Activated gamma-delta T cell (primary cell): ENCODE measurements around the gene PADI2.

Experiments used
- DNase-seq: peaks from one replicate; lab custom pipeline; 2025; lab: John Stamatoyannopoulos, UW

PADI2 gene

DNA sequence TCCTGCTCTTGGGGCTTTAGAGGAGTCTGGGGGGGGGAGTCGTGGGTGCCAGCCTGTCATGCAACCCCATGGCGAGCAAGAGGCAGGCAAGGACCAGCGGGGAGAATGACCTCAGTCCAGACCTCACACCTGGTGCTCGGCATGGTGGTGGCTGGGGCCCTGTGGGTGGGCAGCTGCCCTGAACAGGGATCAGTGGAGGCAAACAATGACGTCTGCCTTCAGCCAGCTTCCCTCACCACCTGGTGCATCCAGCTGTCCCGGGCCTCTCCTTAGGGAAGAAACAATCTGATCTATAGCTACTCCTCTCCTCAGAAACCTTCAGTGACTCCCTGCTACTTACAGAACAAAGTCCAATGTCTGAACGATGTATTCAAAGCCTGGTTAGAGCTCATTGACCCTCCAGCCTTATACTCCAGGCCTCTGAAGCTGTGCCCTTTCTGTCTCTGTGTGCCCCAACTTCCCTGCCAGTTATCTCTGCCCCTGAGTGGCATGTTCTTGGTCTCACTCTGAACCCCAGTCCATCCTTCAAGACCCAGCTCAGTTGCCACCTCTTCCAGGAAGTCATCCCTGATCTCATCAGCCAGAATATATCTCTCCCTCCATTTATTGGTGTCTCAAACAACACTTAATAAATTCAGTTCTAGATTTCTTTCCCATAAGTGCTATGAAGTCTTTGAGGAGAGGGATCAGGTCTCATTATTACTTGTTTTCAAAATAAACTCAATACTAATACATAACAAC lies 6.6 kb downstream of the PADI2 start:
- no peak for DNase-seq

DNA sequence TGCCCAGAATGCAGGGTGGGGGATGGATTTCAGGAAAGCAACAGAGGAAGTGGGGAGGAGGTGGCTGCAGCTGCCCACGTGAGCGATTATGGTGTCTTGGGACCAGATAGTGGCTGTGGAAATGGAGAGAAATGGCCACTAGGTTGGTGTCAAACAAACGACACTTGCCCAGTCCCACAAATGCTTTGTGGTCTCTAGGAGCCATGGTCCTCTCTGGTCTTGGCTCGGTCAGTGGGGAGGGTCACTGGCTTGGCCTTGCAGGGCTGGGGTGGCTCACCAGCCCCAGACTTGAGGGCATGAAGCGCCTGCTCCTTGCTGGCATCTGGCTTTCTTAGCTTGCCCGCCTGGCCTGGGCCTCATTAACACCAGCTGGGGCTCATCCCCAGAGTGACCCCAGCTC lies 7.2 kb downstream of the PADI2 start:
- no peak for DNase-seq

DNA sequence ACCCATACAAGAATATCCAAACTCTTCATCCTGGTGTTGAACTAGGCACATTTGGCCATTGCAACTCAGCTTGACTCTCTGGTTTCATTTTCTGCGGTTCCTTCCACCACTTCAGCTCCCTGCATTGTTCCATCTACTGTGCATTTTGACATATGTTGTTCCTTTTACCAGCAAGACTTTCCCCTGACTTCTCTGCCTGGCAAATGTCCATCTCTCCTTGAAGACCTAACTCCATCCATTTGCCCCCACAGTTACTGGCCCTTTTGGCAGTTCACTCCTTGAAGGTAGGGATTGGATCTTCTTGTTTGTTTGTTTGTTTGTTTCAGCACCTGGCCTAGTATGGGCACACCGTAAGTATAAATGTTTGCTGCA lies 8.7 kb downstream of the PADI2 start:
- DNase-seq, result no peak

DNA sequence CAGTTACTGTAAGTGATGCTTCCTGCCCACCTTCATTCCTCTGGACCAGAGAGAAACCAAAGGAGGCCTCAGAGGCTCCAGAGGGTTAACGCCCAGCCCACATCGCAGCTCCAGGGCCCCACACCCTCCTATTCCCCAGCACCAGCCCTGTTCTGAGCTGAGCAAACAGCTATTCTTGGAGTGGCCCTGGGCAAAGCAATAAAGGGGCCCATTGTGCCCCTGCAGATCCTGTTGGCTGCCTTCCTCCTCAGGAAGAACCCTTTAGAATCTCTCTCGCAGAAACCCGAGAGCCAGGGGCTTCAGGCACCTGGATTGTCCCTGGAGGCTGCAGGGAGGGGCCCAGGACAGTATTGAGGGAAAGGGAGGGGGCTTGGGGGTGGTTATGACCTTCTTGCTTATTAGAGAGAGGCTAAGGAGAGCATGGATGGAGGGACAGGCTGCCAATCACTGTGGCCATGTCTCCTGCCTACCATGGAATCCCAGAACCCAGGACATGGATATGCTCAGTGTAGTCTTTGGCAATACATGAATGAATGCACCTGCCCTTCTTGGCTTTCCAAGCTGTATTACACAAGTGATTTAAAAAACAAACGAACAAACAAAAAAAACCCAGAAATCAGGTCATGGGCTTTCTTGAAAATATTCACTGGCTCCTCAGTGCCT lies 9.2 kb downstream of the PADI2 start:
- DNase-seq, result no peak

DNA sequence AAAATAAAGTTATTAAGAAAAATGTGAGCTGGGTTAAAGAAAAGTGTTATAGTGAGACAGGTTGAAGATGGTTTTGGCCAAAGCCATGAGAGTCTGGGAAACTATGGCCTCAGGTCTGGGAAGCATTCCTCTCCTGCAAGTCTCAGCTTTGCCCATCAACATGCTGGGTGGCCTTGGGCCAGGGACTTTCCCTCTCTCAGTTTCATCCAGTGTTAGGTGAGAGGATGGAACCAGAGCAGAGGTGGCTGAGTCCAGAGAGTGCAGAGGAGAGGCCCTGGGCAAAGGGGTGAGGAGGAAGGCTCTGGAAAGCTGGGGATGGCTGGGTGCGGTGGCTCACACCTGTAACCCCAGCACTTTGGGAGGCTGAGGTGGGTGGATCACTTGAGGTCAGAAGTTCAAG lies 10.5 kb downstream of the PADI2 start:
- no peak for DNase-seq

DNA sequence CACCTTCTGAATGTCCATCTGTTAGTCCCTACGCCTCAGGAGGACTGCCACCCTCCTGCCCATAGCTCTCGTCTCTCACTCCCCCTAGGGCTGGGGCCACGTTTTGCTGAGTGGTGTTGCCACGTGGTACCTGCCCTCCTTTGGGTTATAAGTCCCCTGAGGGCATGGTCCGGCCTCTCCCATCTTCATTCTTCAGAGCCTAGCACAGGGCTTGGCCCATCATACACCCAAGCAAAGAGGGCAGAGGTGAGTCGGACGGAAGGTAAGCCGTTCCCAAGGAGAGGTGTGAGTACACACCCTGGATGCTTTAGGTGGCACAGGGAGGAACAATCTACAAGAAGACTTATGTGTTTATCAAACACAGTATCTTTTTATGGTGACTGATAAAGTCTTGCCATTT lies 10.9 kb downstream of the PADI2 start:
- no peak for DNase-seq

DNA sequence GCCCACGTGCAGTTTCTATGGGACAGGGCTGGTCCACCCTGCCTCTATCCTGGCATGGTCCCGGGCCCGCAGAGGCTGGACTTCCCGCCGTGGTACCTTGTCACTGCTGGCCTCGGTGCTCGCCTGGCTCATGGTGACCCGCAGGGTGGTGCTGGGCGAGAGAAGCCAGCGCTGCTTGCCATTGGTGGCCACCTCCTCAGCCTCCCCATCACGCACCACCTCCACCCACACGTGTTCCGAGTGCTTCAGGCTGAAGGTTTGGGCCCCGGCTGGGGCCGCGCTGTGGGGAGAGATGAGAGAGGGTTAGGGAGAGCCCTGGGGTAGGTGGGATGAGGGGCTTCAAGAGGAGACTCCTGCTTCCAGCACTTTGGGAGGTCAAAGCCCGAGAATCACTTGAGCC lies 14.5 kb downstream of the PADI2 start:
- DNase-seq, result no peak

DNA sequence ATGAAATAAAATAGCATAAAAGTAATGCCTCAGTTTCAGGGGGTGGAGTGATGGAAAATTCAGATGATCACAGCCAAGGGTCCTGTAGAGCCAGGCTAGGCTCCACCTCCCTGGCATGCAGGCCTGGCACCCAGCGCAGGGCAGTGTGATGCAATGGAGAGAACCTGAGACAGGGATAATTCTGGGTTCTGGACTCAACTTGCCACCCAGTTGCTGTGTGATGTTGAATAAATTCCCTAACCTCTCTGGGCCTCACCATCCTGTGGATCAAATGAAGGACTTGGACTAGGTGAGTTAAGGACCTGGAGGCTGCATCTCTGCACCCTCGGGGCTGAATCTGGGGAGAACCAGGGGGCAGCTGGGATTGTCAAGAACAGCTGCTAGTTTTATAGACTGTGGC lies 17.0 kb downstream of the PADI2 start:
- no peak for DNase-seq

DNA sequence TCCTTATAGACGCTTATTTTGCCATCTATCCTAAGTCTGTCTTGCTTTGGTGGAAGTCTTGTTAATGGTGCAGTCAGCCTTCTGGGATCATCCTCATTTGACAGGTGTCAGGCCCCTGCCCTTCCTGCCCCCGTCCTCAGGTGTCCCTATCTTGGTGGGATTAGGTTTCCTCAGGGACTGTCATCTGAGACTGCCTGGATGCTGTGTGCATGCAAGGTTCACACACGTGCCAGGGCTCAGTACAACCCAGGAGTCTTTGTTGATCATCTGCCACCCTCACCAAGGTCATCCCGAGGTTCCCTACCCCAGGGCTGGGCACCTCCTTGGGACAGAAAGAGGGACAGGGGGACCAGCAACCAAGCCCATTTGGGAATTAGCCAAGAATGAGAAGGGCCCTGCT lies 18.0 kb downstream of the PADI2 start:
- no peak for DNase-seq

DNA sequence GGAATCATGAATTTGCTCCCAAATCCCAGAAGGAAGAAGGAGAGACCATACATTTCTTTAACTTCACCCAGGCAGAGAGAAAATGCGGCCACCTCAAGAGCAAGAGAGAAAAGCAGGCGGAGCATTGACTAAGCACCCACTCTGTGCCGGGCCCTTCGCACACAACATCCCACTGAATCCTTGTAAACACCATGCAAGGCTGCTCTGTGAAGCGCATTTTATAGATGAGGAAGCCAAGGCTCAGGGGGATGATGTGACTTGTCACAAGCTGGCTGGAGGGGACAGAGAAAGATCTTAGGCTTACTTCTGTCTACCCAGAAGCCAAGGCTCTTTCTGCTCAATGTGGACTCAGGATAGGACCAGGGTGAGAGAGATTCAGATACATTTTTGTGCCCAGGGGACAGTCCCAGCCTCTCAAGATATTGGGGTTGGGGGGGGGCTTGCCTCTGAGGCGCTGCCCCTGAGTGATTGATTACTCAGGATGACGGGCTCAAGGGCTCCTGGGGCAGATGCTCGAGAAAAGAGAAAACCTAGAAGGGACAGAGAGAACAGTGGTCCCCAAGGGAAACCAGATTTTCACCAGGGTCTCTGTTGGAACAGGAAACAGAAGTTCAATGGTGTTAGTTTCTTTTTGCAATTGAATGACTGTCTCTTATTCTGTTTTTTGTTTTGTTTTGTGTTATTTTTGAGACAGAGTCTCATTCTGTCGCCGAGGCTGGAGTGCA lies 19.5 kb downstream of the PADI2 start:
- DNase-seq, result no peak

DNA sequence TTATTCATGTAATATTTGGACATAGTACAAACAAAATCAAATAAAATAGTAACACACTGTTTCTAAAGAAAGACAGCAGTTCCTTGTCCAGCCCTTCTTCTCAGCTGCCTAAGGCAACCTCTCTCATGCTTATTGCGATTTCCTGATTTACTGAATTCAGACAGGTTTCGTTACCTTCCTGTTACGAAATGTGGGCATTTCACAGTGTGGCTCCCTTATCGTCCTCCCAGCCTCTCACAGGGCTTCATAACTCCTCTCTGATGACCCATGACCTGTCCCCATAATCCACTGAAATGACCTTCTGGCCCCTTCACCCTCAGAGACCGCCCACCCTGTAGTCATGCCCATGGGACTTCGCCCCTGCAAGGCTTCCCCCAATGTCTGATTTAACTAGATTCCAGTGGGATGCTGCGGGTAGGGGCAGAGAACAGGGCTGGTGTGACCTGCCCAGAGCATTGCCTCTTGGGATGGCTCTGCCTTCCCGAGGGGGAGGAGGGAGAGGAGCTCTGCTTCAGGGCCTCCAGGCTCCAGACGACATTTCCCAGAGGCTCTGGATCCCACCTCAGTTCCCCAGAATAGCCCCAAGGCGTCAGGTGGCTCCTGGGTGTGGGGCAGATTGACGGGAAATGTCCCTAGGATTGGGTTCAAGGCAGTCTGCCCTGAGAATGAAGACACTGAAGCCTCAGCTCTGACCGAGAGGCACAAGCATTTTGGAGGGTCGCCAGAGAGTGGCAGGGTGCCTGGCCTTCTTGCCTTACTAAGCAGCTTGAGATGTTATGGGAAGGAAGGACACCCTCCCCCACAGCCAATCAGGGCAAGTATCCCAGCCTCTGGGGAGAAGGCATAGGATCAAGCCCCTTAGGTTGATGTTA lies 20.6 kb downstream of the PADI2 start:
- DNase-seq, result no peak

DNA sequence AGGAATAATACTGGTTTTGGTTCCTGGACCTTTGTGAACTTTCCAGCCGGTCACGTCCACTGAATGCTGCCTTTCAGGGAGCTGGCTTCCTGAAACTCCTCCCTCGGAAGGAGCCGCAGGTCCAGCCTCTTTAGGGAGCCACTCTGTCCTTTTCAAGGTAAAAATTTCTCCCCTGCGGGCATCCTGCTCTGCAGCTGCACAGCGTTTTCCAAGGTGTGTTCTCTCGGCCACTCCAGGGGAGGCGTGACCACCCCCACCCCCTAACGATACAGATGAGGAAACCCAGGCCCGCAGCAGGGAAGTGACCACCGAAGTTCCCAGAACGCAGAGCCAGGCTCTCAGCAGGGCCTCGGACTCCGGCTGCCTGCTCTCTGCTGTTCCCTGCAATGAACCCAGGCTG lies 21.5 kb downstream of the PADI2 start:
- DNase-seq, result no peak

DNA sequence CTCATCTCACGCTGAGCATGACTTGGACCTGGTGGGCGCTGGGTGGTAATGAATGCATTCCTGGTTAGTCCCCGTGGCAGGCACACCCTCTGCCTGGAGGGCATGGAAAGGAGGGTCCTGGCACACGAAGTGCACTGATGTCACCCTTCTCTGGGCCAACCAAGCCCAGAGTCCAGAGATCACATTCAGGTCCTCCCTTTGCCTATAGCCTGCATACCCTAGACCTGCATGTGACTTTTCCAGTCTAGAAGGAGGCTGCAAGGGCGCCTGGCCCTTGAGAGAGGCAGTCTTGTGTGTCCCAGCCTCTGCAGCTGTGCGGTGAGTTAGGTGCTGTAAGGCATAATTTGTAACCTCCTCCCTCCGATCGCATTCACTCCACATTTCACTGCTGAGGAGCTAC lies 22.1 kb downstream of the PADI2 start:
- DNase-seq, result no peak

DNA sequence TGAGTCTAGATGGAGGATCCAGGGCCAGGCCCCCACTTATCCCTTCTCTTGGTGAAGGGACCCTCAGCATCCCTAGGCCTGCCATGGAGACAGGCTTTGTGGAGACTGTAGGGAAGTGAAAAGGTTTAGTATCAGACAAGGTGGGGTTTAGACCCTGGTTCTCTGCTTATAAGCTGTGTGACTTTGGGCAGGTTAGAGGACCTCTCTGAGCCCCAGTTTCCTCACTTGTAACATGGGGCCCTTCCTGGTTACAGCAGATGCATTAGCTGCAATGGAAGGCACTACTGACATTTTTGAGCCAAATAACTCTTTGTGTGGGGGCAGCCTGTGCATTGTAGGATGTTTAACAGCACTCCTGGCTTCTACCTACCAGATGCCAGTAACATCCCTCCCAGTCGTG lies 22.7 kb downstream of the PADI2 start:
- no peak for DNase-seq

DNA sequence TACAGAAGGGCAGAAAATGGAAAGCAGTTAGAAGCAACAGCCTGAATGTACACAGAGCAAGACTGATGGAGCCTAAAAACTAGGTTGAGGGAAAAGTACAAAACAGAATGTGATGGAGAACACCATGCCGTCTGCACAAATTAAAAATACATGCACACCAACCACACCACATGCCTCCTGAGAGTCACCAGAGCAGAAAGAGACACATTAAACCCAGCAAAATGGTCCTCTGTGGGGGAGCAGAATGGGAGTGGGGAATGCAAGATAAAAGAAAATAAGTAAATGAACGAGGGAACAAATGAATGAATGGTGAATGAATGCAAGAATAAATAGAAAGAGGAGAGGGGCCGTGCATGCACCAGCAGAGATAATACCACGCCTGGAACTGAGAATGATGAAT lies 24.1 kb downstream of the PADI2 start:
- DNase-seq, result no peak

DNA sequence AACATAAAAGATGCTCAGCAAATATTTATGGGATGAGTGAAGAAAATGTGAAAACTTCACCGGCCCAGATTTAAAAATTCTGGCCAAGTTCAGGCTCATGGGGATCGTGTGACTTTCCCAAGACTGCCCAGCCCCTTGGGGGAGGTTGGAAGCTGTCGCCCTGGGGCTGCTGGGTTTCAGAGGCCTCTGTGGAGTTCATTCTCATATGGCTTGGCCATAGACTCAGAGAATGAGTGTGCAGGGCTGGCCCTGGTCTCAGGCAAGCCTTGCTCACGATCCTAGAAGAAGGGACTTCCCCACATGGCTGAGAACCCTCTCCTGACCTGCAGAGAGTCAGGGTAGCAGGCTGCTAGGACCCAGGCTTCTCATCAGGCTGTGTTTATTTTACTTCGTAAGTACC lies 24.6 kb downstream of the PADI2 start:
- DNase-seq, result no peak

DNA sequence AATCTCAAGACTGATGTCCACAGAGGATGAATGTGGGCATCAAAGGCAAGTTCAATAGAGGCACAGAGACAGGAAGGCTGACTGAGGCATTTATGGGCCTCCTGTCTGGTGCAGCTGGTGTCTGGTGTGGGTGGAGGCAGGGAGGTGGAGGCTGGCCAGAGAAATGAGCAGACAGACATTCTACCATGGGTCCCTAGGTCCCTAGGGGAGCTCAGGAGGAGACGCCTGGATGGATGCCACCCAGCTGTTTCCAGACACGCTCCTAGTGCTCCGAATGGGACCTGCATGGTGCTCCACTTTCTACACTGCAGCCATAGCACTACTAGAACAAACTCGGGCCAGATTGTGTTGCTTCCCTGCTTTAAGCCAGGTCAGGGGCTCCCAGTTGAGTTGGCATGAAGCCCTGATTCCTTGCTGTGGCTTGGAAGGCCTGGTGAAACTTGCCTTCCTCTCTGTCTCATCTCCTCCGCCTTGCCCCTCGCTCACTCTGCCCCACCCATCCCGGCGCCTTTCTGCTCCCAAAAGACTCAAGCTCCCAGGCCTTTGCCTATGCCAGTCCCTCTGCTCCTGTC lies 25.3 kb downstream of the PADI2 start:
- no peak for DNase-seq

DNA sequence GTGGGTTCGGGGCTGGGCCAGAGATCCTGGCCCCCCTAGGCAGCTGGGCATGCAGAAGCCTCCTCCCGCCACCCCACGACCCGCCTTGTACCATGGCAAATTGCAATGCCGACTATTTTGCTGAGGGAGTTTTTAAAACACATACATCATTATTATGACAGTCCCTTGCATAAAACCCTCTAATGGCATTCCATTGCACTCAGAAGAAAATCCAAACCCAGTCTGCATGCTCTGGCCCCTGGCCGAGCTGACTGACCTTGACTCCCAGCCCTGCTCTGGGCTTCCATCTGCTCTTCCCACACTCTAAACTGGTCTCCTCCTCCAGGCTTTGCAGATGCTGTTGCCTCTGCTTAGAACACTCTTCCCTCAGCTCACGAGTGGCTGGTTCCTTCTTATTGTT lies 28.0 kb downstream of the PADI2 start:
- DNase-seq, result no peak

DNA sequence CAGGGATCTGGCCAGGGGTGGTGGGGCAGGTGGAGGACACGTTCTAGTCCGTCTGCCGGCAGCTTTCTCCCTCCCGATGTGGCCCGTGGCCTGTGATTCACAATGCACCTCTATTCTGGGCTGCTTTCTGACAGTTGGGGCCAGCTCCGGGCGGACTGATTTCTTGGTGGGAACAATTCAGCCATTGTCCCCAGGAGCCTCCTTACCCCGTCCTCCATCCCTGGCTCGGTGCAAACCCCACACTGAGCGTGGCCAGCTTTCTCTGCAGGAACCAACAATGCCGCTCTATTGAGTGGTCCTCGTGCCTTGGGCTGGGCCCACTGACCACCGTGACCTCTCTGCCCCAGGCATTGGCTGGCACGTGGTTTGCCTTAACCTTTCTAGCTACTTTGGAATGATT lies 29.7 kb downstream of the PADI2 start:
- DNase-seq, result no peak

DNA sequence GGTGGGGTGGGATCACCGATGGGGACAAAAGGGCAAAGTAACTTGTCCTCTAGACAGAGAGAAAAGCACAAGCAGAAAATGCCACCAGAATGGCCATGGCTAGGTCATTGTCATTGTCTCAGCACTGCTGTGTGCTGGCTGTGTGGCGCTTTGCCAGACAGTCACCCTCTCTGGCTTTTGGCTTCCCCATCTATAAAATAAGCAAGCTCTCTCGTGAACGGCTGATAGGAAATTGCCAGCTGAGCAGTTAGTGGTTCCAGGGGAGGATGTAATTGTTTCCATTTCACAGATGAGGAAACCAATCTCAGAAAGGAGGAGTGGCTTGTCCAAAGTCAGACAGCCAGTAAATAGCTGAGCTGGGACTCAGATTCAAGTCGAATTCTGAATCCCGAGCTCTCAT lies 32.5 kb downstream of the PADI2 start:
- DNase-seq, result no peak

DNA sequence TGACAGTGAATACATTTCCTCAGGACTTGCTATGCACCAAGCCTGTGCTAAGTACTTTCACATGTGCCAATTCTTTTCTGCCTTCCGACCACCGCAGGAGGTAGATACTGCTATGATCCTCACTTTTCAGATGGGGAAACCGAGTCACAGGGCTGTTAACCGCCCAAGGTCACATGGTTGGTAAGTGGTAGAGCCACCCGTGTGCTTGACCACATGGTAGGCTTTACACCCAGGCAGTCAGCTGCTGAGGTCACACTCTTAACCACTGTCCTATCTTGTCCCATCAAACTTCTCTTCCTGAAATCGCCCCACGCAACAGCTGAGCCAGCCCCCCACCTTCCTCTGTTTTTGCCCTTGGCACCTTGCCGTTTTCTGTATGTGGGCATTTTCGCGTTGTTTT lies 34.5 kb downstream of the PADI2 start:
- DNase-seq, result no peak

DNA sequence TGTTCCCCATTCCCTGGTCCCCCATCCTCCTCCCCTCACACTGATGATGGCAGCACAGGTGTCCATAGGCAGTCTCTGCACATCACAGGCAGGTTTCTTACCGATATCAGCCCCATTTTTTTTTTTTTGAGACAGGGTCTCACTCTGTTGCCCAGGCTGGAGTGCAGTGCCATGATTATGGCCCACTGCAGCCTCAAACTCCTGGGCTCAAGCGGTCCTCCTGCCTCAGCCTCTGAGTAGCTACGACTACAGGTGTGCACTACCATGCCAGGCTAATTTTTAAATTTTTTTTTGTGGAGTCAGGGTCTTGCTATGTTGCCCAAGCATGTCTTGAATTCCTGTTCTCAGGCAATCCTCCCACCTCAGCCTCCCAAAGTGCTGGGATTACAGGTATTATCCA lies 36.5 kb downstream of the PADI2 start:
- no peak for DNase-seq
